Coronary artery (tissue), 2 donors: ENCODE measurements around the gene OVOL3.

Experiments
- DNase-seq: peaks from one replicate; pipeline ENCODE4 v3.0.0-alpha.2; 2017; ENCODE audit warnings: low spot score
- H3K27ac ChIP-seq, 2 donors: fragments of 200-600 bp; sonication (generic); one replicate each; pipeline ENCODE4 v1.5.1; 2016 to 2019
- H3K4me3 ChIP-seq: fragments of 200-600 bp; sonication (generic); 2 replicates; pipeline ENCODE4 v1.5.1; 2016; ENCODE audit warnings: mild to moderate bottlenecking, moderate library complexity
- TF ChIP-seq, protein P1 (sequence below): fragments of 200-600 bp; sonication (generic); IDR thresholded peaks from one replicate; pipeline ENCODE4 v1.5.1; 2019; ENCODE audit warnings: antibody characterized with exemption

The OVOL3 gene

DNA sequence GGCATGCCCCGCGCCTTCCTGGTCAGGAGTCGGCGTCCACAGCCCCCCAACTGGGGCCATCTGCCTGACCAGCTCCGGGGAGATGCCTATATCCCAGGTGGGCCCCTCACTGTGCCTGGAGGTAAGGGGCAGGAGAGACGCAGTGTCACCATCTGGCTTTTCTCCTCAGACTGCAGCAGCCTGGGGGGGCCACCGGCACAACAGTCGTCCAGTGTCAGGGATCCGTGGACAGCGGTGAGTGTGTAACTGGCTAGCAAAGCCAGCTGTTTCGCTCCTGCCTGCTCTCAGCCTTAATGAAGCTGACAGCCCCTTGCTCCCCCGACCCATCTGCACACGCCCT, 227 bp downstream of the OVOL3 start:
- no peak overlapping the region for H3K27ac ChIP-seq

DNA sequence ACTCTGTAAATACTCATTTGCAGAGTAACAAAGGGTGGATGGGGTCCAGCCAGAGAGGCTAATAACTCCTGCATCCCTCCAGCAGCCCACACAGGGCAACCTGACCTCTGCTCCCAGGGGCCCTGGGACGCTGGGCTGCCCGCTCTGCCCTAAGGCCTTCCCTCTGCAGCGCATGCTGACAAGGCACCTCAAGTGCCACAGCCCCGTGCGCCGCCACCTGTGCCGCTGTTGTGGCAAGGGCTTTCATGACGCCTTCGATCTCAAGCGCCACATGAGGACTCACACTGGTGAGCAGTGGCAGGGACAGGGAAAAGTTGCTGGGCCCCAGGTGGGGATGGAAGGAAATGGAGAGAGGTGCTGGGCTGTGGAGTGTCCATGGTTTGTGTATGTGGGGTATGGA, 1.7 kb downstream of the OVOL3 start:
- Histone ChIP-seq H3K27ac (no peak overlapping the region), H3K4me3 (no peak overlapping the region)
- DNase-seq = no peak
- TF ChIP-seq, protein P1, sequence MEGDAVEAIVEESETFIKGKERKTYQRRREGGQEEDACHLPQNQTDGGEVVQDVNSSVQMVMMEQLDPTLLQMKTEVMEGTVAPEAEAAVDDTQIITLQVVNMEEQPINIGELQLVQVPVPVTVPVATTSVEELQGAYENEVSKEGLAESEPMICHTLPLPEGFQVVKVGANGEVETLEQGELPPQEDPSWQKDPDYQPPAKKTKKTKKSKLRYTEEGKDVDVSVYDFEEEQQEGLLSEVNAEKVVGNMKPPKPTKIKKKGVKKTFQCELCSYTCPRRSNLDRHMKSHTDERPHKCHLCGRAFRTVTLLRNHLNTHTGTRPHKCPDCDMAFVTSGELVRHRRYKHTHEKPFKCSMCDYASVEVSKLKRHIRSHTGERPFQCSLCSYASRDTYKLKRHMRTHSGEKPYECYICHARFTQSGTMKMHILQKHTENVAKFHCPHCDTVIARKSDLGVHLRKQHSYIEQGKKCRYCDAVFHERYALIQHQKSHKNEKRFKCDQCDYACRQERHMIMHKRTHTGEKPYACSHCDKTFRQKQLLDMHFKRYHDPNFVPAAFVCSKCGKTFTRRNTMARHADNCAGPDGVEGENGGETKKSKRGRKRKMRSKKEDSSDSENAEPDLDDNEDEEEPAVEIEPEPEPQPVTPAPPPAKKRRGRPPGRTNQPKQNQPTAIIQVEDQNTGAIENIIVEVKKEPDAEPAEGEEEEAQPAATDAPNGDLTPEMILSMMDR = no peak

More for the DNA sequence above, 227 bp downstream of the OVOL3 start:
- no peak overlapping the region for H3K4me3 ChIP-seq
- TF ChIP-seq, protein P1 = no peak
- DNase-seq = no peak

DNA sequence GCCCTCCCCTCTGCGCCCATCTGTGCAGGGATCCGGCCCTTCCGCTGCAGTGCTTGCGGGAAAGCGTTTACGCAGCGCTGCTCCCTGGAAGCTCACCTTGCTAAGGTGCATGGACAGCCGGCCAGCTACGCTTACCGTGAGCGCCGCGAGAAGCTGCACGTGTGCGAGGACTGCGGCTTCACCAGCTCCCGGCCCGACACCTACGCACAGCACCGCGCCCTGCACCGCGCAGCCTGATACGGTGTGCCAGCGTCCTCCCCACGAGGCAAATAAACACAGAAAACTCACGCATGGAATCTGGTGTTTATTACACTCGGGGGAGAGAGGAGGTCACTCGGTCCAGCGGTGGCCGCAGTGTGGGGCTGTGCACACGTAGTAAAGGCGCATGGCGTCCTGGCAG, 2.5 kb downstream of the OVOL3 start:
- H3K27ac ChIP-seq = peak overlapping the region in 1 of 2 donors; percentile 95
- TF ChIP-seq, protein P1 = no peak
- DNase-seq = no peak
- H3K4me3 ChIP-seq = peak overlapping the region; percentile 85

DNA sequence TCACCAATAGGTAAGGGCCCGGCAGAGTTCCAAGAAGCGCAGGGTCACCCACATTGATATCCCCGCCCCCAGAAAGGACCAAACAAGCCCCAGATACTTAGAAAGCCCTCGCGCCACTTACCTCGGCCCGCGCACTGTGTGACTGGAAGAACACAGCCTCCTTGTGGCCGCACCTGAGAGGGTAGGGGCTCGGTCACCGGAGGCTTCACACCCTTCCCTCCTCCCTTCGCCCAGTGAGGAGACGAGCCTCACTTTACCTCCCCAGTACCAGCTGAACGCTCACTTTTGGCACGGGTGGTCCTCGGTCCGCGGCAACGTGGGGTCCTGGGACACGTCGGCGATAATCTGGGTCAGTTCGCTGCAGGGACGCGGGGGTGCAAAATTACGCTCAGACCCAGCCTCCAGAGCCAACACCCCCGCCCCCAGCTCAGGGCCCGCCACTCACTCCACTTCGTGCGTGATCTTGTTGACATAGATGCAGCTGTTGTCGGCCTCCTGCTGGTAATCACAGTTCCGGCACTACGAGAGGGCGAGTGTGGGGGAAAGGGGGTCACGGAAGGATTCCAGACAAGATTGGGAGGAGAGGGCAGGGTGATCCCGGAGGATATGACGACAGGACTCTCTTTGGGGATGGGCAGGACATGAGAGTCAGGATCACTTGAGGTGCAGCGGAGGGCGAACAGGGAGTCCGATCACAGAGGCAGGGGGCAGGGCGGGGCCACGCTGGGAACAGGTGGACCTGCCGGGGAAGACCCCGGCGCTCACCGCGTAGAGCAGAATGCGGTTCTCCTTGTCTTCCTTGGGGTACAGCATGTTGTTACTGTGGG, 3.2 kb downstream of the OVOL3 start:
- TF ChIP-seq, protein P1 = no peak
- peak overlapping the region; percentile 85 for H3K4me3 ChIP-seq
- DNase-seq = peak; percentile 77

DNA sequence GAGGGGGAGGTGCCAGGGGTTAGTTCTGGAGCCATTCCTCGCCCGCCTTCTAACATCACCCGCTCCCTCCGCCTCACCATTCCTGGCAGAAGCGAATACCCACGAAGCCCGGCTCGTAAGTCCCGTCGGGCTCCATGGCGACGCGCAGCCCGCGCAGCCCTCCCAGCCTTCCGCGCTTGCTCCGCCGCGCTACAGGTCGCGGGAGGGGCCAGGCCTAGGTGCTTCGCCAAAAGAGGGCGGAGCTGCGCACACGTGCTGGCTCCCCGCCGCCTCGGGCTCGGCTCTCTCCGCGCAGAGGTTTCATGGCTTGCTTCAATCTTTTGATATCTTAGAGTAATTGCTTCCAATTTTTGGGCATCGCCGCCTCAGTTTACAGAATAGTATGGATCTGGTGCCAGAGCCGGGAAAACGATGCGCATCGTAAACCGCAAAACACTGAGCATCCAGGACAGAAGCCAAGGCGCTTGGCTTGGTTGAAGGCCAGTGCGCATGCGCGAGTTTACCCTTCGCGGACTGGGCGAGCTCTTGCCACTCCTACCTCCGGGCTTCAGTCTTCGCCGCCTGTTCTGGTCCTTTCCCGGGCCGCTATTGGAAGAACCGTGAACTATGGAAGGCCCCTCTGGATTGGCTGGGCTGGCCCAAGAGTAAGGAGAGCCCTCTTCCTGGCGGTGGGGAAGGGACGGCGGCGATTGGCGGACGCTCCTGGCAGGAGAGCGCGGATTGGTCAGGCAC, 3.9 kb downstream of the OVOL3 start, which contains the start of gene POLR2I:
POLR2I (minus strand) TSS at position 155 of the 732 bp plus-strand sequence; CDS start at position 136, 19 bp downstream.
- peak within 1 kb of the TSS; percentile 85 for H3K4me3 ChIP-seq
- TF ChIP-seq, protein P1 = no peak
- peak; percentile 100 for DNase-seq
- H3K27ac ChIP-seq = peak within 1 kb of the TSS; percentile 78 to 95

More for the DNA sequence above, 3.2 kb downstream of the OVOL3 start:
- H3K27ac ChIP-seq = peak overlapping the region; percentile 78 to 95

DNA sequence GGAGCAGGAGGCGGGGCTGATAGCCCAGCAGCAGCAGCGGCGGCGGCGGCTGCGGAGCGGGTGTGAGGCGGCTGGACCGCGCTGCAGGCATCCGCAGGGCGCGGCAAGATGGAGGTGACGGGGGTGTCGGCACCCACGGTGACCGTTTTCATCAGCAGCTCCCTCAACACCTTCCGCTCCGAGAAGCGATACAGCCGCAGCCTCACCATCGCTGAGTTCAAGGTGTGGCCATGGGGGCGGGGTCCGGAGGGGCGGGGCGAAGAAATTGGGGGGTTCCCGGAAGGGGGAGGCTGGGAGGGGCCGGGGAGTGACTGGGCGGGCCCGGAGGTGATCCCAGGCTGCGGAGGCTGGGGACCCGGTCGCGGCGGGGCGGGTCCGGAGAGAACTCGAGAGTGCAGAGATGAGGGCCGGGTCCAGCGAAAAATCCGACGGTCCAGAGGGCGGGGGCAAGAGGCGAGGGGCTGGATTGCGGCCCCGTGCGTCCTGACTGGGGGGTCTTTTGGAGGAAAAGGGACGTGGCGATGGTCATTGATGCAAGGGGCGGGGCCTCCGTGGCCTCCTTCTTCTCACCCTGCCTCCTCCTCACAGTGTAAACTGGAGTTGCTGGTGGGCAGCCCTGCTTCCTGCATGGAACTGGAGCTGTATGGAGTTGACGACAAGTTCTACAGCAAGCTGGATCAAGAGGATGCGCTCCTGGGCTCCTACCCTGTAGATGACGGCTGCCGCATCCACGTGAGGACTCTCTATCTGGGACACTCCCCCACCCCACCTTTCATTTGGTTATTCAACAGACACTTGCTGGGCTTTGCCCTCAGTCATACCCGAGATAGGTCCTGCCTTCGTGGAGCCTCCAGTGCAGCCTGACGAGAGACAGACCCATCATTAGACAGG, 4.8 kb downstream of the OVOL3 start, which contains the start of gene TBCB:
TBCB (plus strand) TSS at position 16 of the 891 bp plus-strand sequence; CDS start at position 109, 93 bp downstream.
- peak within 1 kb of the TSS; percentile 85 for H3K4me3 ChIP-seq
- peak within 1 kb of the TSS; percentile 78 to 95 for H3K27ac ChIP-seq
- TF ChIP-seq, protein P1 = no peak
- DNase-seq = peak; percentile 90
